K562 (cell line): ENCODE measurements around the gene EEF1A1. TPM values are rescaled to one million over a fixed set of nuclear protein-coding genes. Genes with fewer than 3 reads are reported as not detected.

Source experiments
- ASH1L ChIP-seq: fragments of 450-650 bp; IDR thresholded peaks from 2 replicates; pipeline ENCODE4 v1.6.1; 2018; ENCODE audit warnings: borderline replicate concordance, mild to moderate bottlenecking, low read depth; ENCODE audit not compliant: partially characterized antibody
- CTBP1 ChIP-seq: fragments of 450-650 bp; IDR thresholded peaks from 2 replicates; pipeline ENCODE4 v1.6.1; 2016; ENCODE audit warnings: borderline replicate concordance
- HDAC2 ChIP-seq: fragments of 450-650 bp; IDR thresholded peaks from 2 replicates; pipeline ENCODE4 v1.6.1; 2016; ENCODE audit warnings: mild to moderate bottlenecking
- HMGN3 ChIP-seq: IDR thresholded peaks from 2 replicates; pipeline ENCODE4 v1.6.1; 2011; ENCODE audit warnings: borderline replicate concordance, low read depth, mild to moderate bottlenecking, mixed read lengths, low read length; ENCODE audit not compliant: insufficient read length; ENCODE audit errors: extremely low read depth
- MCM2 ChIP-seq: fragments of 450-650 bp; IDR thresholded peaks from 2 replicates; pipeline ENCODE4 v1.6.1; 2017; ENCODE audit warnings: low read depth, mild to moderate bottlenecking
- MEF2D ChIP-seq: conservative IDR thresholded peaks from 2 replicates; pipeline ENCODE4 v1.6.1; 2016; ENCODE audit warnings: low read depth, missing genetic modification characterization, missing compliant biosample characterization
- NCOR1 ChIP-seq: fragments of 450-650 bp; IDR thresholded peaks from 2 replicates; pipeline ENCODE4 v1.6.1; 2016; ENCODE audit warnings: mild to moderate bottlenecking, moderate library complexity
- PHB ChIP-seq: fragments of 250-450 bp; sonication (Bioruptor Pico); IDR thresholded peaks from 2 replicates; pipeline ENCODE4 v1.5.0; 2021
- PHTF2 ChIP-seq: fragments of 250-450 bp; sonication (Bioruptor Pico); IDR thresholded peaks from 2 replicates; pipeline ENCODE4 v1.5.0; 2021; ENCODE audit warnings: mild to moderate bottlenecking
- POLR2A ChIP-seq: fragments of 450-650 bp; conservative IDR thresholded peaks from 2 replicates; pipeline ENCODE4 v1.6.1; 2016
- POLR2AphosphoS5 ChIP-seq: IDR thresholded peaks from 2 replicates; pipeline ENCODE4 v1.6.1; 2011; ENCODE audit warnings: mild to moderate bottlenecking, low read depth, low read length, moderate library complexity; ENCODE audit not compliant: control insufficient read depth, insufficient read depth
- PTTG1 ChIP-seq: fragments of 450-650 bp; IDR thresholded peaks from 2 replicates; pipeline ENCODE4 v1.6.1; 2016; ENCODE audit warnings: low read depth, mild to moderate bottlenecking, missing genetic modification characterization, missing compliant biosample characterization
- RBM17 ChIP-seq: fragments of 200-400 bp; formaldehyde crosslinking; IDR thresholded peaks from 2 replicates; pipeline ENCODE4 v1.6.1; 2017; ENCODE audit warnings: low read depth, mild to moderate bottlenecking, low read length, borderline replicate concordance
- SREBF2 ChIP-seq: sonication (generic); formaldehyde crosslinking; IDR thresholded peaks from 2 replicates; pipeline ENCODE4 v1.4.0; 2020; ENCODE audit warnings: mild to moderate bottlenecking, missing genetic modification reagents
- TCF7 ChIP-seq: sonication (generic); IDR thresholded peaks from 2 replicates; pipeline ENCODE4 v1.6.1; 2016; ENCODE audit warnings: antibody characterized with exemption, borderline replicate concordance
- TSC22D4 ChIP-seq: fragments of 450-650 bp; IDR thresholded peaks from 2 replicates; pipeline ENCODE4 v1.6.1; 2016; ENCODE audit warnings: missing genetic modification characterization, missing biosample characterization, control low read depth
- XRCC4 ChIP-seq: IDR thresholded peaks from one replicate; pipeline ENCODE4 v1.6.1; 2011; ENCODE audit not compliant: insufficient read depth, insufficient read length; ENCODE audit errors: extremely low read depth
- ZNF212 ChIP-seq: fragments of 450-650 bp; formaldehyde crosslinking; IDR thresholded peaks from 2 replicates; pipeline ENCODE4 v1.4.0; 2020; ENCODE audit warnings: mild to moderate bottlenecking
- polyA plus RNA-seq, 8 experiments: library from polyadenylated mRNA; depleted of rRNA in 4 of 8; stranded (reverse) in 5 of 8; unstranded in 3 of 8; fragments of >200 nt; fragmentation: Nextera tagmentation in 2 of 8; fragmentation: Illumina TruSeq in 1 of 8; extraction: Ambion mirVana in 2 of 8; extraction: Trizol in 1 of 8; gene quantifications; 2 replicates each; pipeline versions ENCODE4 v1.2.1 to v1.2.3, GENCODE V29; 2011 to 2014; ENCODE audit warnings: inconsistent platforms in 1 of 8, missing spikeins in 1 of 8
- total RNA-seq, 7 experiments: library from RNA; depleted of rRNA in 6 of 7; stranded (reverse); fragments of >200 nt in 6 of 7; fragmentation: Illumina TruSeq in 2 of 7; extraction: Trizol in 2 of 7; gene quantifications; 2 replicates each; pipeline versions ENCODE4 v1.2.1 to v1.2.3, GENCODE V29; 2011 to 2021; ENCODE audit warnings: low replicate concordance in 1 of 7
- TF ChIP-seq, protein P1 (sequence below): fragments of 200-800 bp; sonication (Bioruptor generic); IDR thresholded peaks from 2 replicates; pipeline ENCODE4 v1.6.1; 2017; ENCODE audit warnings: missing genetic modification characterization, missing compliant biosample characterization
- TF ChIP-seq, protein P2 (sequence below): fragments of 250-450 bp; sonication (Bioruptor Pico); IDR thresholded peaks from 2 replicates; pipeline ENCODE4 v1.5.0; 2021
- TF ChIP-seq, protein P3 (sequence below): fragments of 450-650 bp; IDR thresholded peaks from 2 replicates; pipeline ENCODE4 v1.7.0; 2016; ENCODE audit warnings: borderline replicate concordance
- TF ChIP-seq, protein P4 (sequence below): fragments of 250-450 bp; sonication (Bioruptor Pico); IDR thresholded peaks from 2 replicates; pipeline ENCODE4 v1.5.0; 2020; ENCODE audit warnings: mild to moderate bottlenecking

The EEF1A1 gene
- total and polyA plus RNA-seq, 9 of the 15 experiments (the other 6 are each of a cell fraction or from before 2014, with no cell fraction given): 6,453 to 17,323 (median 11,082) TPM

DNA sequence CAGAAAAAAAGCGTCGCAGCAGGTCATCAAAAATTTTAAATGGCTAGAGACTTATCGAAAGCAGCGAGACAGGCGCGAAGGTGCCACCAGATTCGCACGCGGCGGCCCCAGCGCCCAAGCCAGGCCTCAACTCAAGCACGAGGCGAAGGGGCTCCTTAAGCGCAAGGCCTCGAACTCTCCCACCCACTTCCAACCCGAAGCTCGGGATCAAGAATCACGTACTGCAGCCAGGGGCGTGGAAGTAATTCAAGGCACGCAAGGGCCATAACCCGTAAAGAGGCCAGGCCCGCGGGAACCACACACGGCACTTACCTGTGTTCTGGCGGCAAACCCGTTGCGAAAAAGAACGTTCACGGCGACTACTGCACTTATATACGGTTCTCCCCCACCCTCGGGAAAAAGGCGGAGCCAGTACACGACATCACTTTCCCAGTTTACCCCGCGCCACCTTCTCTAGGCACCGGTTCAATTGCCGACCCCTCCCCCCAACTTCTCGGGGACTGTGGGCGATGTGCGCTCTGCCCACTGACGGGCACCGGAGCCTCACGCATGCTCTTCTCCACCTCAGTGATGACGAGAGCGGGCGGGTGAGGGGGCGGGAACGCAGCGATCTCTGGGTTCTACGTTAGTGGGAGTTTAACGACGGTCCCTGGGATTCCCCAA lies at the start of gene EEF1A1 (continued):
- TF ChIP-seq HMGN3 (no peak), NCOR1 (peak; percentile 75), PHTF2 (peak; percentile 83; the same call in 1 of the 2 replicates), XRCC4 (no peak), MEF2D (tag) (no peak), POLR2AphosphoS5 (peak; percentile 100), CTBP1 (peak; percentile 70; the same call in 1 of the 2 replicates), ASH1L (peak; percentile 34), RBM17 (no peak), TSC22D4 (tag) (no peak), TCF7 (peak; percentile 35; the same call in 1 of the 2 replicates), PHB (CRISPR knock-in tag) (no peak), POLR2A (peak; percentile 100), PTTG1 (tag) (no peak), SREBF2 (CRISPR knock-in tag) (no peak), ZNF212 (CRISPR knock-in tag) (0 out of 2 replicates have a peak, but pooled peaks have one; percentile 54), MCM2 (no peak), HDAC2 (no peak; the same call in 1 of the 2 replicates)
- TF ChIP-seq, protein P1, sequence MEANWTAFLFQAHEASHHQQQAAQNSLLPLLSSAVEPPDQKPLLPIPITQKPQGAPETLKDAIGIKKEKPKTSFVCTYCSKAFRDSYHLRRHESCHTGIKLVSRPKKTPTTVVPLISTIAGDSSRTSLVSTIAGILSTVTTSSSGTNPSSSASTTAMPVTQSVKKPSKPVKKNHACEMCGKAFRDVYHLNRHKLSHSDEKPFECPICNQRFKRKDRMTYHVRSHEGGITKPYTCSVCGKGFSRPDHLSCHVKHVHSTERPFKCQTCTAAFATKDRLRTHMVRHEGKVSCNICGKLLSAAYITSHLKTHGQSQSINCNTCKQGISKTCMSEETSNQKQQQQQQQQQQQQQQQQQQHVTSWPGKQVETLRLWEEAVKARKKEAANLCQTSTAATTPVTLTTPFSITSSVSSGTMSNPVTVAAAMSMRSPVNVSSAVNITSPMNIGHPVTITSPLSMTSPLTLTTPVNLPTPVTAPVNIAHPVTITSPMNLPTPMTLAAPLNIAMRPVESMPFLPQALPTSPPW: peak; percentile 95
- TF ChIP-seq, protein P2, sequence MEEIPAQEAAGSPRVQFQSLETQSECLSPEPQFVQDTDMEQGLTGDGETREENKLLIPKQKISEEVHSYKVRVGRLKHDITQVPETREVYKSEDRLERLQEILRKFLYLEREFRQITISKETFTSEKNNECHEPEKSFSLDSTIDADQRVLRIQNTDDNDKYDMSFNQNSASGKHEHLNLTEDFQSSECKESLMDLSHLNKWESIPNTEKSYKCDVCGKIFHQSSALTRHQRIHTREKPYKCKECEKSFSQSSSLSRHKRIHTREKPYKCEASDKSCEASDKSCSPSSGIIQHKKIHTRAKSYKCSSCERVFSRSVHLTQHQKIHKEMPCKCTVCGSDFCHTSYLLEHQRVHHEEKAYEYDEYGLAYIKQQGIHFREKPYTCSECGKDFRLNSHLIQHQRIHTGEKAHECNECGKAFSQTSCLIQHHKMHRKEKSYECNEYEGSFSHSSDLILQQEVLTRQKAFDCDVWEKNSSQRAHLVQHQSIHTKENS (CRISPR knock-in tag): no peak
- TF ChIP-seq, protein P3, sequence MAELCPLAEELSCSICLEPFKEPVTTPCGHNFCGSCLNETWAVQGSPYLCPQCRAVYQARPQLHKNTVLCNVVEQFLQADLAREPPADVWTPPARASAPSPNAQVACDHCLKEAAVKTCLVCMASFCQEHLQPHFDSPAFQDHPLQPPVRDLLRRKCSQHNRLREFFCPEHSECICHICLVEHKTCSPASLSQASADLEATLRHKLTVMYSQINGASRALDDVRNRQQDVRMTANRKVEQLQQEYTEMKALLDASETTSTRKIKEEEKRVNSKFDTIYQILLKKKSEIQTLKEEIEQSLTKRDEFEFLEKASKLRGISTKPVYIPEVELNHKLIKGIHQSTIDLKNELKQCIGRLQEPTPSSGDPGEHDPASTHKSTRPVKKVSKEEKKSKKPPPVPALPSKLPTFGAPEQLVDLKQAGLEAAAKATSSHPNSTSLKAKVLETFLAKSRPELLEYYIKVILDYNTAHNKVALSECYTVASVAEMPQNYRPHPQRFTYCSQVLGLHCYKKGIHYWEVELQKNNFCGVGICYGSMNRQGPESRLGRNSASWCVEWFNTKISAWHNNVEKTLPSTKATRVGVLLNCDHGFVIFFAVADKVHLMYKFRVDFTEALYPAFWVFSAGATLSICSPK: 0 out of 2 replicates have a peak, but pooled peaks have one; percentile 34
- TF ChIP-seq, protein P4, sequence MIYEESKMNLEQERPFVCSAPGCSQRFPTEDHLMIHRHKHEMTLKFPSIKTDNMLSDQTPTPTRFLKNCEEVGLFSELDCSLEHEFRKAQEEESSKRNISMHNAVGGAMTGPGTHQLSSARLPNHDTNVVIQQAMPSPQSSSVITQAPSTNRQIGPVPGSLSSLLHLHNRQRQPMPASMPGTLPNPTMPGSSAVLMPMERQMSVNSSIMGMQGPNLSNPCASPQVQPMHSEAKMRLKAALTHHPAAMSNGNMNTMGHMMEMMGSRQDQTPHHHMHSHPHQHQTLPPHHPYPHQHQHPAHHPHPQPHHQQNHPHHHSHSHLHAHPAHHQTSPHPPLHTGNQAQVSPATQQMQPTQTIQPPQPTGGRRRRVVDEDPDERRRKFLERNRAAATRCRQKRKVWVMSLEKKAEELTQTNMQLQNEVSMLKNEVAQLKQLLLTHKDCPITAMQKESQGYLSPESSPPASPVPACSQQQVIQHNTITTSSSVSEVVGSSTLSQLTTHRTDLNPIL (CRISPR knock-in tag): 0 out of 2 replicates have a peak, but pooled peaks have one; percentile 26
